Smooth muscle cell of trachea (primary cell): ENCODE measurements around the gene DCUN1D2. TPM values are rescaled to one million over a fixed set of nuclear protein-coding genes. Genes with fewer than 3 reads are reported as not detected.

Experiments used
- total RNA-seq: library from RNA; depleted of rRNA; stranded (reverse); fragments of >200 nt; gene quantifications from 2 replicates; pipeline ENCODE4 v1.2.1, GENCODE V29; 2014

The DCUN1D2 gene
- total RNA-seq, result 9.4 and 9.7 TPM in 2 replicates

DNA sequence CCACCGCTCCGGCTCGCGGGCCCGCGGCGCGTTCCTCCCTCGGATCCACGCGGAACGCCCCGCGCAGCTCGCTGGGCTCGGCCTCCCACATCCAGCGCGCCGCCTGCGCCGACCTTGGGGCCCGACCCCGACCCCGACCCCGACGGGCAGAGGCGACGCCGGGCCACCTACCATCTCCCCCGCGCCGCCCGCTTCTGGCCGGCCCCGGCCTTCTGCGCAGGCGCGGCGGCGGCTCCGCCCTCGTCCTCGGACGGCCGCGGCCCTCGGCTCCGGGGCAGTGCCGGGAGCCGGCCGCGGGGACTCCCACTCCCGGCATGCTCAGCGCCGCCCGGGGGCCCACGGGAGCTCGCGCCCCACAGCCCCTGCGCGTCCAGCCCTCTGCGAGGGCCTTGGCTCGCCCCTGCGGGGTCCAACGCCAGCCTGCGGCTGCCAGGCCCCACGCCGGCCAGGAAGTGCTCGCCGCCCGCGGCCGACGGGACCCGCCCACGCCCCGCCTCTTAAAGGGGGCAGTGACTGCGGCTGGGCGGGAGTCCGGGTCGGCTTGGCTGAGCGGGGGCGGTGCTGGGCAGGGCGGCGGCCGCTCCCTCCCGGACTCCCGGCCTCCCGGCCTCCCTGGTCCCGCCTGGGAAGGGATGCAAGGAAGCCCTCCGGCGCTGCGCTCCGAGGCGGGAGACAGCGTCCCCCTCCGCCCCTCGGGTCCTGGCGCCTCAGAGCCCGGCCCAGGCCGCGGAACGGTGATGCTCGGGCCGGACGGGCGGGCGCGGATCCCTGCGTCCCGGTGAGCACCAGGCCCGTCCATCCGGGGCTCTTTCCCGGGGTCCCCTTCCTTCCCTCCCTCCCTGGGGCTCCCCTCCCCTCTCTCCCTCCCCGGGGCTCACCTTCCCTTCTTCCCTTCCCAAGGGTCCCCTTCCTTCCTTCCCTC lies at the start of gene DCUN1D2:
Gene DCUN1D2, minus strand, starts transcription at position 216 of the 922 bp plus-strand sequence. Its CDS starts 42 bp downstream, at position 174.

DNA sequence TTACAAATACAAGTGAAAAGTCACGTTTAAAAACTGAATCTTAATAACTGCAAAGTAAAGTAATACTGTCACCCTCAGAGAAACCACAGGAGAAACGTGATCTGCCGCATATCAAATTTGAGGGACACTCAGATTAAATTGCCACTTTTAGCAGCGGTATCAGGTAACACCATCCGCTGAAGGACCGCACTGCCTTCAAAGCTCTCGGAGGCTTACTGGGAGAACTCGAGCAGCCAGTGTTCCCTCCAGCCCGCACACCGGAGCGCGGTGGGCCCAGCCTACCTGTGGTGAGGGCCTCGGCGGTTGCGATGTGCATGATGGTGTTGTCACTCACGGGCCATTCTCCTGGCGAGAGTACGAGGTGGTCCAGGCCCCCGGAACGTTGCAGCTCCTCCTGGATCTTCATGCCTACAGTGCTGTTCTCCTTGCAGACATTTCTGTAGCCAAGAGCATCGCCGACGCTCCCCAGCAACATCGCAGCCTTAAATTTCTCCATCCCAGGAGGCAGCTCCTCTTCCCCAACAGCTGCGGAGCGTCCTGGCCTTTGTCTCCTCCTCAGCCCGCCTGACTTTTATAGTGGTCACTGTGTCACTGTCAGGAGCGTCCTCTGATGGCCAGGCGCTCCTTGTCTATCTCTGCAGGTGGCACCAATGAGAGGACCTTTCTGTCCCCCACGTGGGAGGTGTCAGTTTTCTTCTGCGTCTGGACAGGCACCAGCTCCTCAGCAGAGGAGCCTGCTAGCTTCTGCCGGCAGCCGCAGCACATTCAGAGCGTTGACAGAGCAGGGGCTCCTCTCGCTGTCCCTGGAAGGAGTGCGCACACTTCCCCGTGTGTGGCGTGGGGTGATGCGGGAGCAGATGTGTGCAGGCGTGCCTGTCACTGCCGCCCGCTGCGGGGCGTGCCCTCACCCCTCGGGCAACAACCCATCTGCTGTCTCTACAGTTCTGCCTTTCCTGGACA lies 37.3 kb downstream of the DCUN1D2 start, which contains the start of gene ADPRHL1:
Gene ADPRHL1, minus strand, starts transcription at position 547 of the 960 bp plus-strand sequence. Its CDS starts 51 bp downstream, at position 496.

Other genes with a start within 250 kb of the DCUN1D2 start
- 161 and 319 TPM in 2 replicates for gene LAMP1, start 193.5 kb downstream of the DCUN1D2 start, total RNA-seq
- gene GRTP1, start 126.6 kb downstream of the DCUN1D2 start, total RNA-seq, result 3.8 and 8.7 TPM in 2 replicates
- 1.0 and 5.8 TPM in 2 replicates for gene ADPRHL1, start 37.2 kb downstream of the DCUN1D2 start, total RNA-seq
- gene TFDP1, start 94.0 kb upstream of the DCUN1D2 start, total RNA-seq, result 53.9 and 76.1 TPM in 2 replicates
- 0.17 TPM in 1 of 2 replicates, not detected in the other for gene ATP4B, start 167.5 kb upstream of the DCUN1D2 start, total RNA-seq
- gene GRK1, start 176.5 kb upstream of the DCUN1D2 start, total RNA-seq, result 0.15 TPM in 1 of 2 replicates, not detected in the other